H1 (cell line): ENCODE measurements around the gene RERE. TPM values are rescaled to one million over a fixed set of nuclear protein-coding genes. Genes with fewer than 3 reads are reported as not detected.

ENCODE experiments used
- CTCF ChIA-PET: fragments of 300-600 bp; sonication (Branson Sonifier 250); formaldehyde crosslinking; loops from one replicate; lab custom pipeline; 2021; ENCODE audit not compliant: partially characterized antibody; lab: Charles Lee
- POLR2A ChIA-PET: fragments of 300-600 bp; sonication (Branson Sonifier 250); formaldehyde crosslinking; loops from one replicate; lab custom pipeline; 2021; ENCODE audit warnings: inconsistent platforms; ENCODE audit not compliant: partially characterized antibody; lab: Charles Lee
- DNase-seq, 2 experiments: peaks; one replicate each; pipeline versions ENCODE4 v3.0.0 to v3.0.0-alpha.2; 2010 to 2022; ENCODE audit warnings: low spot score in 2 of 2, low read depth in 1 of 2, mixed read lengths in 1 of 2
- FAIRE-seq: peaks from 2 replicates; lab custom pipeline; 2011; peaks lifted over from hg19 to GRCh38; lab: Jason Lieb, UNC
- H2AFZ ChIP-seq: 2 replicates; pipeline ENCODE4 v1.8.1; 2012; ENCODE audit warnings: low read length, inconsistent platforms
- H2AK5ac ChIP-seq: 2 replicates; pipeline ENCODE4 v1.6.1; 2013; ENCODE audit warnings: low read depth, low read length
- H2BK120ac ChIP-seq: replicated peaks from 2 replicates; pipeline ENCODE3; 2013; ENCODE audit warnings: low read depth, low read length, inconsistent platforms
- H2BK12ac ChIP-seq: 2 replicates; pipeline ENCODE4 v1.6.1; 2013; ENCODE audit warnings: low read depth, low read length
- H2BK15ac ChIP-seq: 2 replicates; pipeline ENCODE4 v1.6.1; 2013; ENCODE audit warnings: low read length
- H2BK20ac ChIP-seq: 2 replicates; pipeline ENCODE4 v1.6.1; 2013; ENCODE audit warnings: low read length
- H2BK5ac ChIP-seq: 2 replicates; pipeline ENCODE4 v1.6.1; 2013; ENCODE audit warnings: low read depth, low read length
- H3K14ac ChIP-seq: 2 replicates; pipeline ENCODE4 v1.6.1; 2013; ENCODE audit warnings: inconsistent platforms; ENCODE audit not compliant: insufficient read length
- H3K18ac ChIP-seq: 2 replicates; pipeline ENCODE4 v1.6.1; 2013; ENCODE audit warnings: low read length; ENCODE audit errors: extremely low read depth
- H3K23ac ChIP-seq: 2 replicates; pipeline ENCODE4 v1.6.1; 2013; ENCODE audit warnings: inconsistent platforms; ENCODE audit not compliant: insufficient read length
- H3K23me2 ChIP-seq: 2 replicates; pipeline ENCODE4 v1.6.1; 2013; ENCODE audit warnings: low read depth, low read length
- H3K27ac ChIP-seq: 2 replicates; pipeline ENCODE4 v1.6.1; 2011; ENCODE audit warnings: low read depth, low read length, inconsistent platforms
- H3K27me3 ChIP-seq, 4 experiments: replicated peaks in 1 of 4; 1 replicate in 1 of 4; 2 replicates in 3 of 4; pipeline versions ENCODE4 v1.6.1 to v1.8.1; 2011 to 2013; ENCODE audit warnings: low read length in 3 of 4, mild to moderate bottlenecking in 3 of 4, inconsistent platforms in 2 of 4, mixed read lengths in 2 of 4, moderate library complexity in 1 of 4; ENCODE audit not compliant: control insufficient read depth in 3 of 4, insufficient read depth in 3 of 4; ENCODE audit errors: extremely low read depth in 1 of 4
- H3K36me3 ChIP-seq, 4 experiments: 2 replicates each; pipeline versions ENCODE4 v1.6.1 to v1.8.1; 2011 to 2013; ENCODE audit warnings: mild to moderate bottlenecking in 4 of 4, low read length in 3 of 4, moderate library complexity in 2 of 4, control low read depth in 1 of 4, inconsistent platforms in 1 of 4; ENCODE audit not compliant: insufficient read depth in 4 of 4, control insufficient read depth in 2 of 4
- H3K4ac ChIP-seq: replicated peaks from 2 replicates; pipeline ENCODE3; 2013; ENCODE audit warnings: low read length, low read depth, mixed read lengths, inconsistent platforms; ENCODE audit not compliant: insufficient read length
- H3K4me1 ChIP-seq, 4 experiments: replicated peaks in 1 of 4; 1 replicate in 1 of 4; 2 replicates in 3 of 4; pipeline versions ENCODE4 v1.6.1 to v1.8.1; 2011 to 2013; ENCODE audit warnings: low read length in 3 of 4, inconsistent platforms in 2 of 4, mixed read lengths in 1 of 4; ENCODE audit not compliant: insufficient read depth in 4 of 4, control insufficient read depth in 3 of 4
- H3K4me2 ChIP-seq, 2 experiments: 2 replicates each; pipeline versions ENCODE4 v1.6.1 to v1.8.1; 2011 to 2013; ENCODE audit warnings: low read depth in 2 of 2, low read length in 2 of 2, control low read depth in 1 of 2, inconsistent platforms in 1 of 2, mild to moderate bottlenecking in 1 of 2; ENCODE audit not compliant: insufficient read depth in 1 of 2
- H3K4me3 ChIP-seq, 4 experiments: fragments of 200-600, 300-600 bp in 1 of 4; sonication (generic), shearing (Covaris generic), sonication (Bioruptor Twin) in 1 of 4; 2 replicates each; pipeline versions ENCODE4 v1.5.1 to v1.8.1; 2011 to 2016; ENCODE audit warnings: low read length in 4 of 4, low read depth in 3 of 4, control low read depth in 2 of 4, inconsistent platforms in 2 of 4, mild to moderate bottlenecking in 2 of 4, mixed read lengths in 1 of 4, moderate library complexity in 1 of 4; ENCODE audit not compliant: insufficient read depth in 2 of 4; ENCODE audit errors: extremely low read depth in 1 of 4
- H3K56ac ChIP-seq: replicated peaks from 2 replicates; pipeline ENCODE3; 2013; ENCODE audit warnings: low read depth, mild to moderate bottlenecking, mixed read lengths, low read length, inconsistent platforms; ENCODE audit not compliant: insufficient read length
- H3K79me1 ChIP-seq: 2 replicates; pipeline ENCODE4 v1.6.1; 2013; ENCODE audit warnings: low read depth, low read length, control low read depth
- H3K79me2 ChIP-seq, 2 experiments: 2 replicates each; pipeline versions ENCODE4 v1.6.1 to v1.8.1; 2012 to 2013; ENCODE audit warnings: low read length in 2 of 2, mild to moderate bottlenecking in 2 of 2, inconsistent platforms in 1 of 2; ENCODE audit not compliant: insufficient read depth in 2 of 2, control insufficient read depth in 1 of 2
- H3K9ac ChIP-seq, 4 experiments: replicated peaks in 1 of 4; 1 replicate in 1 of 4; 2 replicates in 3 of 4; pipeline versions ENCODE4 v1.6.1 to v1.8.1; 2011 to 2013; ENCODE audit warnings: low read depth in 3 of 4, low read length in 3 of 4, control low read depth in 2 of 4, mild to moderate bottlenecking in 2 of 4, moderate library complexity in 2 of 4, inconsistent platforms in 1 of 4; ENCODE audit errors: extremely low read depth in 1 of 4
- H3K9me3 ChIP-seq, 2 experiments: 2 replicates each; pipeline versions ENCODE4 v1.6.1 to v1.8.1; 2012 to 2013; ENCODE audit warnings: mild to moderate bottlenecking in 2 of 2, moderate library complexity in 2 of 2, control low read depth in 1 of 2, inconsistent platforms in 1 of 2, low read depth in 1 of 2, low read length in 1 of 2, mixed read lengths in 1 of 2; ENCODE audit not compliant: insufficient read depth in 2 of 2
- H4K20me1 ChIP-seq, 2 experiments: replicated peaks in 1 of 2; 2 replicates each; pipeline versions ENCODE3 to v1.8.1; 2011 to 2013; ENCODE audit warnings: inconsistent platforms in 2 of 2, low read length in 2 of 2, mild to moderate bottlenecking in 1 of 2; ENCODE audit not compliant: insufficient read depth in 2 of 2, control insufficient read depth in 1 of 2
- H4K5ac ChIP-seq: 2 replicates; pipeline ENCODE4 v1.6.1; 2013; ENCODE audit warnings: low read length, low read depth, mixed read lengths, inconsistent platforms; ENCODE audit not compliant: insufficient read length
- H4K8ac ChIP-seq: 2 replicates; pipeline ENCODE4 v1.8.0; 2013; ENCODE audit warnings: mild to moderate bottlenecking, moderate library complexity, low read length, inconsistent platforms; ENCODE audit not compliant: insufficient read depth; ENCODE audit errors: extremely low read depth
- H4K91ac ChIP-seq: replicated peaks from 2 replicates; pipeline ENCODE3; 2013; ENCODE audit warnings: low read length, mixed read lengths, inconsistent platforms; ENCODE audit not compliant: insufficient read length
- BACH1 ChIP-seq: IDR thresholded peaks from 2 replicates; pipeline ENCODE4 v1.6.1; 2012; ENCODE audit warnings: low read length, improper control_type of control experiment
- CTBP2 ChIP-seq: IDR thresholded peaks from 2 replicates; pipeline ENCODE4 v1.7.0; 2011; ENCODE audit warnings: borderline replicate concordance, mild to moderate bottlenecking, moderate library complexity, mixed read lengths, low read length; ENCODE audit not compliant: insufficient read depth, insufficient read length
- EP300 ChIP-seq, 2 experiments: IDR thresholded peaks; 1 replicate in 1 of 2; 2 replicates in 1 of 2; pipeline ENCODE4 v1.6.1; 2011 to 2012; ENCODE audit warnings: low read depth in 2 of 2, low read length in 2 of 2, mild to moderate bottlenecking in 2 of 2, borderline replicate concordance in 1 of 2, inconsistent platforms in 1 of 2, moderate library complexity in 1 of 2
- EZH2 ChIP-seq: fragments of 200-600 bp; sonication (generic); IDR thresholded peaks from 2 replicates; pipeline ENCODE4 v1.7.1; 2012; ENCODE audit warnings: low read depth, mild to moderate bottlenecking, moderate library complexity, low read length, inconsistent platforms; ENCODE audit not compliant: severe bottlenecking
- JUND ChIP-seq: IDR thresholded peaks from 2 replicates; pipeline ENCODE4 v1.6.1; 2011; ENCODE audit warnings: mild to moderate bottlenecking, improper control_type of control experiment, low read length
- RFX5 ChIP-seq: IDR thresholded peaks from 2 replicates; pipeline ENCODE4 v1.6.1; 2011; ENCODE audit warnings: low read depth, low read length, improper control_type of control experiment, borderline replicate concordance
- RXRA ChIP-seq: IDR thresholded peaks from 2 replicates; pipeline ENCODE4 v1.6.1; 2011; ENCODE audit warnings: low read depth, mild to moderate bottlenecking, low read length, moderate library complexity; ENCODE audit not compliant: insufficient read depth
- SIX5 ChIP-seq: IDR thresholded peaks from 2 replicates; pipeline ENCODE4 v1.6.1; 2011; ENCODE audit warnings: mild to moderate bottlenecking, low read depth, low read length
- SP2 ChIP-seq: IDR thresholded peaks from 2 replicates; pipeline ENCODE4 v1.6.1; 2012; ENCODE audit warnings: mild to moderate bottlenecking, low read length, inconsistent platforms
- TAF1 ChIP-seq: IDR thresholded peaks from 2 replicates; pipeline ENCODE4 v1.6.1; 2011; ENCODE audit warnings: mild to moderate bottlenecking, low read depth, low read length
- TAF7 ChIP-seq: optimal IDR thresholded peaks from 2 replicates; pipeline ENCODE3; 2011; ENCODE audit warnings: low read depth, mild to moderate bottlenecking, inconsistent platforms, low read length, moderate library complexity, borderline replicate concordance
- TBP ChIP-seq: IDR thresholded peaks from 2 replicates; pipeline ENCODE4 v1.6.1; 2011; ENCODE audit warnings: low read depth, low read length, improper control_type of control experiment
- YY1 ChIP-seq: IDR thresholded peaks from 2 replicates; pipeline ENCODE4 v1.6.1; 2011; ENCODE audit warnings: low read depth, mild to moderate bottlenecking, low read length
- ZNF274 ChIP-seq: IDR thresholded peaks from 2 replicates; pipeline ENCODE4 v1.7.0; 2012; ENCODE audit warnings: low read length, borderline replicate concordance; ENCODE audit errors: extremely low read depth
- WGBS, 2 experiments: shearing (Covaris generic) in 1 of 2; methylation state at CpG; one replicate each; pipeline versions ENCODE4 v1.1.6 to v1.1.7; 2013 to 2015; ENCODE audit warnings: low lambda C conversion rate in 2 of 2, mixed read lengths in 2 of 2, inconsistent platforms in 1 of 2, low coverage in 1 of 2, missing lambda C conversion rate in 1 of 2; ENCODE audit not compliant: insufficient replicate concordance in 2 of 2, insufficient coverage in 1 of 2, insufficient read length in 1 of 2; ENCODE audit errors: extremely low coverage in 1 of 2, missing lambda C conversion rate in 1 of 2; 5-methylcytosine and 5-hydroxymethylcytosine counted together
- polyA plus RNA-seq, 7 experiments: library from polyadenylated mRNA; depleted of rRNA in 3 of 7; stranded (reverse) in 5 of 7; unstranded in 2 of 7; fragments of >200 nt in 5 of 7; fragments of 200-250 nt in 2 of 7; gene quantifications; 1 replicate in 5 of 7; 2 replicates in 1 of 7; 4 replicates in 1 of 7; pipeline versions ENCODE4 v1.2.1 to v1.2.3, GENCODE V29; 2011 to 2013; ENCODE audit warnings: missing spikeins in 2 of 7, mixed read lengths in 2 of 7
- total RNA-seq: library from RNA; stranded (reverse); fragmentation: NEBNext Ultra II Directional; extraction: Animal tissue kit (Norgen Biotek cat#: 25700); gene quantifications from 2 replicates; pipeline ENCODE4 v1.2.1, GENCODE V29; 2021
- TF ChIP-seq, protein P1 (sequence below): IDR thresholded peaks from 2 replicates; pipeline ENCODE4 v1.6.1; 2012; ENCODE audit warnings: inconsistent platforms

The RERE gene
- total and polyA plus RNA-seq, 2 of the 8 experiments (the other 6 are each of a cell fraction or from before 2014, with no cell fraction given): 15.3 to 142 TPM

DNA sequence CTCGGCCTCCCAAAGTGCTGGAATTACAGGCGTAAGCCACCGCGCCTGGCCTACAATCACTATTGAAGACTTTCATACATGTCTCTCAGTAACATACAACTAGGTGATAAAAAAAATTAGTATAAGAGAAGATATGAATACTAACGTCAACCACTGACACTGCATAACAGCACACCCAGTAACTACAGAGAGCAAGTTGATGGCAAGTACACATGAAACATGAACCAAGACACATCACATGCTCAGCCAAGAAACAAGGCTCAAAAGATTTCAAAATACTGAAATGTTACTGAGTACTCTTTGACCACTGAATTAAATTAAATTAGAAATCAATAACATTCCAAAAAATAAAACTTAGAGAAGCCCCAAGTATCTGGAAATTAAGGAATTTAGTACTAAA lies 331.4 kb downstream of the RERE start:
- H3K27ac ChIP-seq: no peak overlapping the region
- WGBS, 2 experiments: 96% methylated on average over 5 of the region's 5 CpGs; no CpG with 5 or more reads in 1 of the 2 experiments
- no peak overlapping the region for H2AK5ac ChIP-seq
- H3K4me3 ChIP-seq: no peak overlapping the region
- no peak overlapping the region for H3K23ac ChIP-seq
- H2BK120ac ChIP-seq: no peak overlapping the region
- no peak for FAIRE-seq
- CTCF ChIA-PET: interaction anchor here (0.6 to 2.3 kb wide), 2 partner anchors 13 to 28 kb away, joined by 3 to 7 read pairs; no protein-coding TSS in a partner anchor
- no peak overlapping the region for H2BK15ac ChIP-seq
- no peak overlapping the region for H3K14ac ChIP-seq
- H3K79me1 ChIP-seq: no peaks in the 10 kb centered on the region
- H2BK12ac ChIP-seq: no peak overlapping the region
- no peak overlapping the region for H2AFZ ChIP-seq
- H3K4me1 ChIP-seq: peaks cover 0 to 5% (median under 1%) of the 10 kb centered on the region in 4 experiments; a peak in 3 of 7 replicates
- peaks cover 0 to 37% of the 10 kb centered on the region in 2 experiments; a peak in 2 of 4 replicates for H3K79me2 ChIP-seq
- H4K91ac ChIP-seq: no peak overlapping the region
- H3K9me3 ChIP-seq: no peaks in the 10 kb centered on the region
- no peaks in the 10 kb centered on the region for H3K23me2 ChIP-seq
- no peak overlapping the region for H3K4me2 ChIP-seq
- no peaks in the 10 kb centered on the region for H3K36me3 ChIP-seq
- no peak overlapping the region for H4K8ac ChIP-seq
- no peak overlapping the region for H4K5ac ChIP-seq
- DNase-seq: no peak
- no peak overlapping the region for H3K18ac ChIP-seq
- H3K27me3 ChIP-seq: no peaks in the 10 kb centered on the region
- H3K9ac ChIP-seq: no peak overlapping the region
- H4K20me1 ChIP-seq: no peaks in the 10 kb centered on the region
- POLR2A ChIA-PET: no interaction called here
- H2BK5ac ChIP-seq: no peak overlapping the region
- H3K4ac ChIP-seq: no peak overlapping the region
- H2BK20ac ChIP-seq: no peak overlapping the region
- no peak overlapping the region for H3K56ac ChIP-seq
- TF ChIP-seq, protein P1, sequence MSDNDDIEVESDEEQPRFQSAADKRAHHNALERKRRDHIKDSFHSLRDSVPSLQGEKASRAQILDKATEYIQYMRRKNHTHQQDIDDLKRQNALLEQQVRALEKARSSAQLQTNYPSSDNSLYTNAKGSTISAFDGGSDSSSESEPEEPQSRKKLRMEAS: no peak
- no peak for TF ChIP-seq TAF1
- no peak for TF ChIP-seq SIX5
- TF ChIP-seq SP2: no peak
- no peak for TF ChIP-seq JUND
- no peak for TF ChIP-seq TAF7
- TF ChIP-seq BACH1: no peak
- no peak for TF ChIP-seq YY1
- TF ChIP-seq CTBP2: no peak
- TF ChIP-seq ZNF274: no peak
- TF ChIP-seq RFX5: no peak
- no peak for TF ChIP-seq RXRA
- no peak for TF ChIP-seq EZH2
- TF ChIP-seq TBP: no peak
- TF ChIP-seq EP300 (IDR thresholded peaks at IDR 0.05; ENCODE audit: borderline replicate concordance in 1 of 2, low read depth in 2 of 2, low read length in 2 of 2): no peak
